Type B pancreatic cell (in vitro differentiated cells): ENCODE results near the gene TMEM235. TPM values are rescaled to one million over a fixed set of nuclear protein-coding genes. Genes with fewer than 3 reads are reported as not detected.

Experiments used
- DNase-seq: peaks from one replicate; pipeline ENCODE4 v3.0.0; 2021; ENCODE audit warnings: mixed read lengths; ENCODE audit not compliant: unreplicated experiment; ENCODE audit errors: extremely low spot score
- H3K27ac Mint-ChIP-seq: 2 replicates; pipeline ENCODE4 v1.8.0; 2021; ENCODE audit warnings: mild to moderate bottlenecking, mixed read lengths
- H3K27me3 Mint-ChIP-seq: 2 replicates; pipeline ENCODE4 v1.8.0; 2021; ENCODE audit warnings: mixed read lengths
- H3K36me3 Mint-ChIP-seq: 2 replicates; pipeline ENCODE4 v1.8.0; 2021; ENCODE audit warnings: mixed read lengths
- H3K4me1 Mint-ChIP-seq: one replicate; pipeline ENCODE4 v1.8.0; 2021; ENCODE audit warnings: mixed read lengths; ENCODE audit not compliant: unreplicated experiment
- H3K4me3 Mint-ChIP-seq: 2 replicates; pipeline ENCODE4 v1.8.0; 2021; ENCODE audit warnings: mild to moderate bottlenecking, mixed read lengths
- H3K9me3 Mint-ChIP-seq: 2 replicates; pipeline ENCODE4 v1.8.0; 2021; ENCODE audit warnings: mixed read lengths
- CTCF ChIP-seq: fragments of 200-600 bp; sonication (generic); conservative IDR thresholded peaks from 2 replicates; pipeline ENCODE4 v1.5.0; 2021; ENCODE audit warnings: antibody characterized with exemption, mild to moderate bottlenecking
- total RNA-seq: library from RNA; stranded (reverse); gene quantifications from 2 replicates; pipeline ENCODE4 v1.2.1, GENCODE V29; 2021; ENCODE audit warnings: low replicate concordance

The TMEM235 gene
- total RNA-seq, 1 donor from 2014 or later, result 0.43 TPM

- H3K27ac Mint-ChIP-seq, result peak overlapping the region; percentile 81
- H3K4me3 Mint-ChIP-seq, result peak overlapping the region; percentile 90
- peaks cover 10% of the 10 kb centered on the region for H3K36me3 Mint-ChIP-seq
- no peak for TF ChIP-seq CTCF
- peaks cover 27% of the 10 kb centered on the region for H3K4me1 Mint-ChIP-seq
- DNase-seq, result no peak
- no peaks in the 10 kb centered on the region for H3K27me3 Mint-ChIP-seq
- no peaks in the 10 kb centered on the region for H3K9me3 Mint-ChIP-seq
These were observed 45.3 kb upstream of the TMEM235 start for GRCh38 chr17:78185981-78186691.

- H3K4me3 Mint-ChIP-seq, result peak within 1 kb of the TSS; percentile 90
- DNase-seq, result peak; percentile 100
- TF ChIP-seq CTCF, result peak; percentile 96
- peak within 1 kb of the TSS; percentile 82 for H3K27ac Mint-ChIP-seq
- H3K4me1 Mint-ChIP-seq, result peaks cover 27% of the 10 kb centered on the region
- peaks cover 10% of the 10 kb centered on the region for H3K36me3 Mint-ChIP-seq
- H3K9me3 Mint-ChIP-seq, result no peaks in the 10 kb centered on the region
- H3K27me3 Mint-ChIP-seq, result no peaks in the 10 kb centered on the region
These were observed 44.5 kb upstream of the TMEM235 start, which contains the start of the genes AFMID and TK1 for GRCh38 chr17:78186692-78187595. Gene AFMID, plus strand, starts transcription at chr17:78187362. Its CDS starts 9 bp downstream, at chr17:78187371. Gene TK1, minus strand, starts transcription at chr17:78187052. Its CDS starts 58 bp downstream, at chr17:78186994.

- no peak for TF ChIP-seq CTCF
- Mint-ChIP-seq H3K27me3 (no peaks in the 10 kb centered on the region), H3K4me1 (peaks cover 14% of the 10 kb centered on the region), H3K36me3 (peaks cover 21% of the 10 kb centered on the region), H3K9me3 (no peaks in the 10 kb centered on the region), H3K27ac (peak overlapping the region; percentile 91), H3K4me3 (no peak overlapping the region)
- no peak for DNase-seq
These were observed 34.7 kb upstream of the TMEM235 start for GRCh38 chr17:78196716-78197115.

- Mint-ChIP-seq H3K4me1 (peaks cover 14% of the 10 kb centered on the region), H3K9me3 (no peaks in the 10 kb centered on the region), H3K36me3 (peaks cover 21% of the 10 kb centered on the region), H3K4me3 (no peak overlapping the region), H3K27me3 (no peaks in the 10 kb centered on the region), H3K27ac (peak overlapping the region; percentile 91)
- no peak for DNase-seq
- no peak for TF ChIP-seq CTCF
These were observed 34.1 kb upstream of the TMEM235 start for GRCh38 chr17:78197147-78197832.

GRCh38 chr17:78200451-78200850 is 31.0 kb upstream of the TMEM235 start:
- no peaks in the 10 kb centered on the region for H3K27me3 Mint-ChIP-seq
- H3K36me3 Mint-ChIP-seq, result peaks cover 14% of the 10 kb centered on the region
- DNase-seq, result no peak
- H3K4me1 Mint-ChIP-seq, result peaks cover 14% of the 10 kb centered on the region
- H3K27ac Mint-ChIP-seq, result no peak overlapping the region
- no peak for TF ChIP-seq CTCF
- no peaks in the 10 kb centered on the region for H3K9me3 Mint-ChIP-seq
- H3K4me3 Mint-ChIP-seq, result no peak overlapping the region
